ENCODE measurements around the gene RAB38.

Gene RAB38

GRCh38 chr11:88114486-88115045 lies 60.7 kb downstream of the RAB38 start:
- in situ Hi-C loops (cut with MboI; ENCODE audit: low pct_unique_long_range_greater_than_20kb, low sequenced_read_pairs), result no loop called here
- DNase-seq, result no peak

- in situ Hi-C loops (cut with MboI; ENCODE audit: low pct_unique_long_range_greater_than_20kb, low sequenced_read_pairs), result no loop called here
Measured at GRCh38 chr11:88106666-88107065, 68.6 kb downstream of the RAB38 start.

GRCh38 chr11:88105951-88106350 lies 69.3 kb downstream of the RAB38 start:
- in situ Hi-C loops (cut with MboI; ENCODE audit: low pct_unique_long_range_greater_than_20kb, low sequenced_read_pairs), result no loop called here
- no peak for DNase-seq

More at GRCh38 chr11:88106666-88107065, 68.6 kb downstream of the RAB38 start:
- DNase-seq, result no peak

GRCh38 chr11:88105526-88105925 lies 69.7 kb downstream of the RAB38 start:
- no peak for DNase-seq
- in situ Hi-C loops (cut with MboI; ENCODE audit: low pct_unique_long_range_greater_than_20kb, low sequenced_read_pairs), result no loop called here

GRCh38 chr11:88104408-88104807 lies 70.8 kb downstream of the RAB38 start:
- DNase-seq, result no peak
- in situ Hi-C loops (cut with MboI; ENCODE audit: low pct_unique_long_range_greater_than_20kb, low sequenced_read_pairs), result no loop called here

GRCh38 chr11:88103337-88104206 lies 71.7 kb downstream of the RAB38 start:
- in situ Hi-C loops (cut with MboI; ENCODE audit: low pct_unique_long_range_greater_than_20kb, low sequenced_read_pairs), result no loop called here
- peak; percentile 88 for DNase-seq

- in situ Hi-C loops (cut with MboI; ENCODE audit: low pct_unique_long_range_greater_than_20kb, low sequenced_read_pairs), result no loop called here
- DNase-seq, result no peak
Measured at GRCh38 chr11:88102598-88102934, 72.7 kb downstream of the RAB38 start.

- in situ Hi-C loops (cut with MboI; ENCODE audit: low pct_unique_long_range_greater_than_20kb, low sequenced_read_pairs), result no loop called here
Measured at GRCh38 chr11:88101881-88102597, 73.2 kb downstream of the RAB38 start.

GRCh38 chr11:88100151-88100550 lies 75.1 kb downstream of the RAB38 start:
- DNase-seq, result no peak
- in situ Hi-C loops (cut with MboI; ENCODE audit: low pct_unique_long_range_greater_than_20kb, low sequenced_read_pairs), result no loop called here

More at GRCh38 chr11:88101881-88102597, 73.2 kb downstream of the RAB38 start:
- no peak for DNase-seq

- no peak for DNase-seq
Measured at GRCh38 chr11:88098289-88098688, 77.0 kb downstream of the RAB38 start.

GRCh38 chr11:88089134-88089533 lies 86.1 kb downstream of the RAB38 start:
- in situ Hi-C loops (cut with MboI; ENCODE audit: low pct_unique_long_range_greater_than_20kb, low sequenced_read_pairs), result no loop called here
- DNase-seq, result no peak

More at GRCh38 chr11:88098289-88098688, 77.0 kb downstream of the RAB38 start:
- in situ Hi-C loops (cut with MboI; ENCODE audit: low pct_unique_long_range_greater_than_20kb, low sequenced_read_pairs), result no loop called here

- no peak for DNase-seq
- in situ Hi-C loops (cut with MboI; ENCODE audit: low pct_unique_long_range_greater_than_20kb, low sequenced_read_pairs), result no loop called here
Measured at GRCh38 chr11:88087337-88087736, 87.9 kb downstream of the RAB38 start.

- in situ Hi-C loops (cut with MboI; ENCODE audit: low pct_unique_long_range_greater_than_20kb, low sequenced_read_pairs), result no loop called here
Measured at GRCh38 chr11:88086297-88086696, 88.9 kb downstream of the RAB38 start.

GRCh38 chr11:88070437-88070836 lies 104.8 kb downstream of the RAB38 start:
- in situ Hi-C loops (cut with MboI; ENCODE audit: low pct_unique_long_range_greater_than_20kb, low sequenced_read_pairs), result no loop called here
- no peak for DNase-seq

More at GRCh38 chr11:88086297-88086696, 88.9 kb downstream of the RAB38 start:
- no peak for DNase-seq

GRCh38 chr11:88068848-88069554 lies 106.2 kb downstream of the RAB38 start:
- in situ Hi-C loops (cut with MboI; ENCODE audit: low pct_unique_long_range_greater_than_20kb, low sequenced_read_pairs), result no loop called here
- DNase-seq, result no peak

- DNase-seq, result no peak
- in situ Hi-C loops (cut with MboI; ENCODE audit: low pct_unique_long_range_greater_than_20kb, low sequenced_read_pairs), result no loop called here
Measured at GRCh38 chr11:88066090-88066489, 109.2 kb downstream of the RAB38 start.

GRCh38 chr11:88064097-88064705 lies 111.0 kb downstream of the RAB38 start:
- DNase-seq, result no peak
- in situ Hi-C loops (cut with MboI; ENCODE audit: low pct_unique_long_range_greater_than_20kb, low sequenced_read_pairs), result no loop called here
